ENCODE results near the gene ASTN2.

The ASTN2 gene

DNA sequence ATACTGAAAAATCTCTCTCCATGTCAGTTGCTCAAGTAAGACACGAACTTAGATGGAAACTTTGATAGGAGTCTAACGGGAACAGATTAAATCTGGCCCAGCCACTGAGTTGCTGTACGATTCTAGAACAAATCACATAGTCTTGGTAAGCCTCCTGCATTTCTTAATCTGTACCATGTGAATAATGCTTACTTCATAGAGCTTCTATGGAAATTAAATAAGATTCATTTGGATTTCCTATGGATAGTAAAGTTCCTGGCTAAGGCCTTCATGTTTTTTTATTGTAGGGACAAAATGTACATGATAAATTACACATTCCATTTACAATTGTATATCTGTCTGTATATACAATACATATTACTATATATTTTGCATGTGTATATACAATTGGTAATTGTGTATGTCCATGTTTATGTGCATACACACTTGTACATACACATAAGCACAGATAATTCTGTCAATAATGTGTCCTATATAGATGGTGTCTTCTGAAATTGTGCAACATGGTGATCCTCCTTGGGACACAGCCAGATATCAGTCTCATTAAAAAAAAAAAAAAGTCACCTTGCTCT, 397.4 kb downstream of the ASTN2 start:
- no peak for DNase-seq (ENCODE audit: low read depth)
- TF ChIP-seq, protein P1, sequence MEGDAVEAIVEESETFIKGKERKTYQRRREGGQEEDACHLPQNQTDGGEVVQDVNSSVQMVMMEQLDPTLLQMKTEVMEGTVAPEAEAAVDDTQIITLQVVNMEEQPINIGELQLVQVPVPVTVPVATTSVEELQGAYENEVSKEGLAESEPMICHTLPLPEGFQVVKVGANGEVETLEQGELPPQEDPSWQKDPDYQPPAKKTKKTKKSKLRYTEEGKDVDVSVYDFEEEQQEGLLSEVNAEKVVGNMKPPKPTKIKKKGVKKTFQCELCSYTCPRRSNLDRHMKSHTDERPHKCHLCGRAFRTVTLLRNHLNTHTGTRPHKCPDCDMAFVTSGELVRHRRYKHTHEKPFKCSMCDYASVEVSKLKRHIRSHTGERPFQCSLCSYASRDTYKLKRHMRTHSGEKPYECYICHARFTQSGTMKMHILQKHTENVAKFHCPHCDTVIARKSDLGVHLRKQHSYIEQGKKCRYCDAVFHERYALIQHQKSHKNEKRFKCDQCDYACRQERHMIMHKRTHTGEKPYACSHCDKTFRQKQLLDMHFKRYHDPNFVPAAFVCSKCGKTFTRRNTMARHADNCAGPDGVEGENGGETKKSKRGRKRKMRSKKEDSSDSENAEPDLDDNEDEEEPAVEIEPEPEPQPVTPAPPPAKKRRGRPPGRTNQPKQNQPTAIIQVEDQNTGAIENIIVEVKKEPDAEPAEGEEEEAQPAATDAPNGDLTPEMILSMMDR (conservative IDR thresholded peaks at IDR 0.05; ENCODE audit: low read length) = no peak
- H3K4me3 ChIP-seq (ENCODE audit: low read length) = no peak overlapping the region

DNA sequence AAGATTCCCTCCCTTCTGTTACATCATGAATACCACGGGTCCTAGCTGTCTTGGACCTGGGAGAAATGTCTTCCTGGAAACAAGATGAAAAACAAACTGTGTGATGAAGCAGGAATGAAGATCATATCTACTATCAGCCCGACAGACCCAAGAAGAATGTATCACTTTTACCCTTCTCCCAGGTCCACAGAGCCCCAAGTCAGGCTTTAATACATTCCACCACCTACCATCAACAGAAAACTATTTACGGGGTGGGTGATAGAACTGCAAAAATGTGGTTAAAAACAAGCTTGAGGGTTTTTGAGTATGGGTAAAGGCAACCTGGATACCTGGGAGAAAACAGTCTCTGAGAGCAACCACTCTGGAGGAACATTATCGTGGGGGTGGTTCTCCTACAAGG, 400.8 kb downstream of the ASTN2 start:
- H3K4me3 ChIP-seq (ENCODE audit: low read length) = no peak overlapping the region
- DNase-seq (ENCODE audit: low read depth) = no peak
- TF ChIP-seq, protein P1 (conservative IDR thresholded peaks at IDR 0.05; ENCODE audit: low read length) = no peak

DNA sequence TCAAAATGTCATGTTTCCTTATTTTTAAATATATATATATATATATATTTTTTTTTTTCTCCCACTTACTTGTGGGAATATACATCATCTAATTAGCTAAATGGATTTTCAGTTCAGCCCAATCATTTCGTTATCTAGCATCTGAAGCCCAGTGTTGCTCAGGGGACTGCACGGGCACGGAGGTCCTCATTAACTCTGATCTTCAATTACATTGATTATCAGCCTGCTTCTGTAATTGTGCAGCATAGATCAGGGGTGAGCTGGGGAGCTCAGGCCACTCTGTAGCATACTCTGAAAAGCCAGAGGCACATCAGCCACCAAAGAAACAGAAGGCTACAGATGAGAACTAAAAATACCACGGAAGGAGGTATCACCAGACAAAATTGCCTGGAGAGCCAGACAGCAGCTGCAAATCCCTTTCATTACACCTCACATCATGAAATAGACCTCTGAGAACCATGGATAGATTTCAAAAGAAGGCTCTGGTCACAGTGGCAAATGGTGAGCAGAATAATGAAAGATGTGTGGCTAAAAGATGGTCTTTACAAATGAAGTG, 401.3 kb downstream of the ASTN2 start:
- TF ChIP-seq, protein P1 (conservative IDR thresholded peaks at IDR 0.05; ENCODE audit: low read length) = no peak
- DNase-seq (ENCODE audit: low read depth) = no peak
- no peak overlapping the region for H3K4me3 ChIP-seq (ENCODE audit: low read length)

DNA sequence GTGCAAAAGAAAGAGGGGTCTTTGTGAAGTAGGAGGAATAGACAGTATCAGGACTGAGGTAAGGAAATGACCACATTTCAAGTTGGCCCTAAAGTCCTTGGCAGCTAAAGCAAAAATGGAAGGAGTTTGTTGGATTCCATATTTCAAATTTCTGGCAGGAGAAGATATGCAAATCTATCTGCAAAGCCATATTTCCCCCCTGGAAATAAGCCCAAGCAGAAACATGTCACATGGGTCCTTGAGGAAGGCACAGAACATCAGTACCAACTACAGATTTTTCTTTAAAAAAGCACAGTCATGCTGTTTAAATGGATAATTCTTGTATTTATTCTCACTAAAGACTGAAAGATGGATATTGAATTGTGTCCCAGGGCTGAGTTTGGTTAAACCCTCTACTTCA, 404.8 kb downstream of the ASTN2 start:
- H3K4me3 ChIP-seq (ENCODE audit: low read length) = no peak overlapping the region
- DNase-seq (ENCODE audit: low read depth) = no peak
- TF ChIP-seq, protein P1 (conservative IDR thresholded peaks at IDR 0.05; ENCODE audit: low read length) = no peak

DNA sequence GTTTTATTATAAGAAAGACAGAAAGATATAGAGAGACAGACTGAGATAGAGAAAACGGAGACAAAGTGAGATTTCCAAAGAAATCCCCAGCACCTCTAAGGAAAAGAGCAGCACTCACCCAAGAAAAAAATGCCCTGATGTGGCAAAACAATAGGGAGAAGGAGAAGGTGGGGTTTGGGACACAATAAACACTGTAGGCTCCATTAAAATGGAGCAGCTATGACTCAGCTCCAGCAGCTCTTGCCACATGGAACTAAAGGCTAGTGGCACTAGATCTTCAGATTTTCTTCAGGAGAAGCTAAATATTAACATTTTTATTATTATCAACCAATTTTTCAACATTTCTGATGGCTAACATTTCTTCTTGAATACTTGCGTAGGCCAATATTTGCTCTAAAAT, 406.0 kb downstream of the ASTN2 start:
- no peak overlapping the region for H3K4me3 ChIP-seq (ENCODE audit: low read length)
- TF ChIP-seq, protein P1 (conservative IDR thresholded peaks at IDR 0.05; ENCODE audit: low read length) = no peak
- no peak for DNase-seq (ENCODE audit: low read depth)

DNA sequence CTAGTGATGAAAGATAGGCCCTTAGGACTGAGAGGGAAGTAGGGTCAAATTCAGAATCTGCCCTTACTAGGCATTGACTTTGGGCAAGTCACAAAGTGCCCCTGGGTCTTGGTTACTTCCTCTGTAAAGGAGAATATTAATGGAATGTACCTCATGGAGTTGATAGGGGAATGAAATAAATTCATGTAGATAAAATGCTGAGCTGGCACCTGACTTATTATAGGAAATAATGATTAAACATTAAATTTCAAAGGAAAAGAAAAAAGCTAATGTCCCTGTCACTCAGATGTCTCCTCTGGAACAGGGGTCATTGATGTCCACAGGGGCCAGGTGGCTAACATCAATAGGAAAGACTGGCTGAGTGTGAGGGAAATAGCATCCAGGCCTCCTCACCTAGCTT, 406.4 kb downstream of the ASTN2 start:
- H3K4me3 ChIP-seq (ENCODE audit: low read length) = no peak overlapping the region
- no peak for DNase-seq (ENCODE audit: low read depth)
- TF ChIP-seq, protein P1 (conservative IDR thresholded peaks at IDR 0.05; ENCODE audit: low read length) = no peak

DNA sequence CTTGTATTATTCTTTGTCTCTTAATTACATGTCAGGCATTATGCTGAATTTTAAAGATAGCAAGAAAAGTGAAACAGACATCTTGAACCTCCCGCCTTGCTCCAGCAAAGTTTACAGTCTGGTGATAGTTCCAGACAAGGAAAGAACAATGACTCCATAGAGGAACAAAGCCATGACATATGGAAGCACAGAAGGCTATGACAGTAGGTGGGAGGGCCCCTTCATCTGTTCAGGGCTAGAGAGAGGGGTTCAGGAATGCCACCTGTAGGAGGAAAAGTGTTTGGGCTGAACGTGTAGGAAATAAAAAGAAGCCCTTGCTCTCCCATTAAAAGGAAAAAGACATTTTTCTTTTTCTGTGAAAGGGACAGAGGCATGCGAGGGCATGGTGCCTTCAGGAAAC, 412.2 kb downstream of the ASTN2 start:
- H3K4me3 ChIP-seq (ENCODE audit: low read length) = no peak overlapping the region
- no peak for DNase-seq (ENCODE audit: low read depth)
- TF ChIP-seq, protein P1 (conservative IDR thresholded peaks at IDR 0.05; ENCODE audit: low read length) = no peak

Data from AG10803 (cell line).